HG02840 (cell line): ENCODE data around the gene CAMK1G.
A peak's percentile ranks its signal among the peaks of the same experiment; 100 is the strongest.

Source experiments
- ATAC-seq: cut with Tn5 transposase; IDR thresholded peaks from one replicate; pipeline ENCODE4 v1.9.1; 2021; ENCODE audit warnings: mild to moderate bottlenecking, moderate library complexity, moderate number of reproducible peaks; ENCODE audit not compliant: unreplicated experiment, low FRiP score

The CAMK1G gene

GRCh38 chr1:209618291-209618690 is 34.8 kb downstream of the CAMK1G start:
- ATAC-seq, result no peak

DNA sequence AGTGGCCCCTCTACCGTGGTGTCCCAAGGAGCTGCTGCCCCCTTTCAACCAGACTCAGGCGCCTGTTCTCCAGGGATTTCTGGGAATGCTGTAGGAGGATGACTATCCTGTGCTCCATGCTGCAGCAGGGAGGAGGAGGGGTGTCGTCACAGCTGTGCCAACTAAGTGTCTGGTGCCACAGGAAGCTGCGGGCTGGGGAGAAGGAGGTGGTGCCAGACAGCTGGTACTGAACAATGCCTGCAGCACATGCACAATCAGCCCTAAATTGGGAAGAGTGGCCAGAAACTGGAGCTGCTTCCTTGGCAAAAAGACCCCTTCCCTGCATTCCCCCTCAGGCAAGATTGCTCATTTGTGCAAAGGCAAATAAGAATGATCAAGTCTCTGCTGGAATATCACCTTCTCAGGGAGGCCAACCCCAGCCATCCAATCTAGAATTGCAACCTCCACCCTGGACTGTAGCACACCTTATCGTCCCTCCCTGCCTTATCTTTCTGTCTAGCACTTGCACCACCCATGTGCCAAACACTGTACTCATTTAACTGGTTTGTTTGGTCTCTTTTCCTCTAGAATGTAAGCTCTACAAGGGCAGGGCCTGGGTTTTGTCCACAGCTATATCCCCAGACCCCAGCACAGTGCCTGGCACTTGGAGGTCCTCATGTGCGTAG is 35.4 kb downstream of the CAMK1G start:
- ATAC-seq, result no peak

GRCh38 chr1:209619696-209620486 is 36.4 kb downstream of the CAMK1G start:
- ATAC-seq, result no peak

- no peak for ATAC-seq
Measured at GRCh38 chr1:209620487-209620884, 37.0 kb downstream of the CAMK1G start.

- no peak for ATAC-seq
Measured at GRCh38 chr1:209621286-209621685, 37.8 kb downstream of the CAMK1G start.

- no peak for ATAC-seq
Measured at GRCh38 chr1:209621741-209622655, 38.5 kb downstream of the CAMK1G start.

- ATAC-seq, result no peak
Measured at GRCh38 chr1:209622841-209623829, 39.6 kb downstream of the CAMK1G start.

- ATAC-seq, result no peak
Measured at GRCh38 chr1:209624558-209625549, 41.3 kb downstream of the CAMK1G start.

DNA sequence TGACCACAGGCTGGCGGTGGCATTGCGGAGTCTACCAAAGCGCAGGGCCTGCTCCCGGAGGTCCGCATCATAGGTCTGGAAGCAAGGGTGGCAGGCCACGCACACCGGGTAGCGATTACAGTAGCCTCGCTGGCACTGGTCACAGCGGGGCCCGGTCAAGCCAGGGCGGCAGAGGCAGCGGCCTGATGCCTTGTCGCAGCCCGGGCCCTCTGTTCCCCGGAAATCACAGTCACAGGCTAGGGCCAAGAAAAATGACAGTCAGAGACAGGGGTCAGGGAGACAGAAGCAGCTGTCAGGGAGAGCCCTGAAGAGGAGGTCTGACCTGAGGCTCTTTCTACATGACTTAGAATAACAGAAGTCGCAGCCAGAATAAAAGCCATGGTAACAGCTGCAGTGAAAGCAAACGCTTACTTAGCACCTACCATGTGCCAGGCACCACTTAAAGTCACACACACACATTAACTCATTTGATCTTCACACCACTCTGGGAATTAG is 42.3 kb downstream of the CAMK1G start:
- no peak for ATAC-seq

- no peak for ATAC-seq
Measured at GRCh38 chr1:209626346-209627026, 43.0 kb downstream of the CAMK1G start.

DNA sequence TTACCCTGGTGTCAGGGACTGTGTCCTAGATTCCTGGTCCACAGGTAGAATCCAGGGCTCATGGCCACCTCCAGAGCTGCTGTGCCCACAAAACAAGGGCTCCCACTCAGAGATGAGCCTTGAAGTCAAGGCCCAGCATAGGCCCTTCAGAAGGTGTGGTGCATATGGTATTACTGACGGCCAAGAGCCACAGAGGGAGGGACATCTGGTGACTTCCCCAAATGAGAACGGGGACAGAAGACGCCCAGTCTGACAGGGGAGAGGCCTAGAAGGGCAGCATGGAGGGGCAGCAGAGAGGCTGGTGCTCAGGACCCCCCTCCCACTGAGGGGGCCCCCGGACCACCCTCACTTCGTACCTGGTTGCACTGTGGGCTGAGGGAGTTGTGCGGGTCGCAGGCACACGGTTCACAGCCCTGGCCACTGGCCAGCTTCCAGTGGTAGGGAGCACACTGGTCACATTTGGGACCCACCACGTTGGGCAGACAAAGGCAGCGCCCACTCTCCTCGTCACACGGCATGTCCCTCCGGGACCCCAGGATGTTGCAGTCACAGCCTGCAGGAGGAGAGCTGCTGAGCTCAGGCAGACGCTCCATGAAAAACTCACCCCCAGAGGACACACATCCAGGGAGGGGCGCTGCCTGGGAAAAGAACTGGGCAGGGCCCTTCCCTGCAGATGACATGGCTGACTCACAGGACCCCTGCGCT is 43.7 kb downstream of the CAMK1G start:
- ATAC-seq, result no peak

- peak; percentile 80 for ATAC-seq
Measured at GRCh38 chr1:209627732-209628196, 44.2 kb downstream of the CAMK1G start.

DNA sequence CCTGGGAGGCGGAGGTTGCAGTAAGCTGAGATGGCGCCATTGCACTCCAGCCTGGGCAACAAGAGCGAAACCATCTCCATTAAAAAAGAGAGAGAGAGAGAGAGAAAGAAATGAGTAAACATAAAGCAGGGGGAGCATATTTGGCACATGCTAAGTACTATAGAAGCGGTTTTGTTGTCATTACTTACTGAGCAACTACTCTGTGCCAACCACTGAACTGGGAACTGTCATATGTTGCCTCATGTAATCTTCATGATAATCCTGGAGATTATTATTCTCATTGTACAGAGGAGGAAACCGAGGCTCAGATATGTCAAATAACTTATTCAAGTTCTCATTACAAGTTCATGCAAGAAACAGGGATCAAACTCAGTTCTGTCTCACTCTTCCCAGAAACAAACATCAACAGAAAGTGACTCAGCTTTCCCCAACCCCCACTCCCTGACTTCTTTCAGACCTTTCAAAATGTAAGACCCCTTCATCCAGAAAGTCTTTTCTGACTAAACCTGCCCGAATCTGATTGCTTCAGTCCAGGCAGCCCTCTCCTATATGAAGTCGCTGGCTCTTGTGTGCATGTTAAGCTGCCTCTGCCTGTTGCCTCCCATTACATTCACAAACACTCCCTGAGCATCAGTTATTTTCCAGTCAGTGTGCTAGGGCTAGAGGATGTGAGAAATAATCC is 45.2 kb downstream of the CAMK1G start:
- ATAC-seq, result no peak

DNA sequence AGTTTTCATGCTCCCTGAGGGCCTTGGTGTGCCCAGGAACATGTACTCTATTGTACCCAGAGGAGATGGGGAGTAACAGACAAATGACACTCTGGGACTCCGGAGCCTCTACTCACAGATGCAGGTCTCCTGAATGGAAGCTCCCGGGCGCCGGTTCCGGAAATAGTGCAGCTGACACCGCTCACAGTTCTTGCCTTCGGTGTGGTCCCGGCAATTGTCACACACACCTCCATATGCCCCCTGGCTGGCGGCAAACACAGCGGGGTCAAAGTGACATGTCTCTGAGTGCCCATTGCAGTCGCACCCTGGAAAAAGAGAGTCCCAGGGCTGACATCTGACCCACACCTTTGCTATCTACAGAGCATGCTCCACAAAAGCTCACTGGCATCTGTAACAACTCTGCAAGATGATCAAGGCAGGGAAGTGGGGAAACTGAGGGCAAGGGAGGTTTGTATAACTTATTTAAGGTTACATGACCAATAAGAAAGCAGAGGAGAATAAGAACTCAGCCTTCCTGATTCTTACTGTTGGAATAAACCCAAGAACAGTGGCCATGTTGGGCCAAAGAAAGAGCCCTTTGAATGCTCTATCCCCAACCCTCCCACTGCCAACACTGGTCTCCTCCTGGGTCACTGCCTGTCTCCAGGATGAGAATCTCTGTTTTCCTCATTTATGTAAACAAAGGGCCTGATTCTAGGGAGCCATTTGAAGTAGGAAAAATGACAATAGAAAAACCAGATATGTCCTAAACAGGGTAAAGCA is 46.3 kb downstream of the CAMK1G start:
- no peak for ATAC-seq

- ATAC-seq, result no peak
Measured at GRCh38 chr1:209630383-209631225, 47.1 kb downstream of the CAMK1G start.
